ENCODE results near the gene GRM7. TPM values are rescaled to one million over a fixed set of nuclear protein-coding genes. Genes with fewer than 3 reads are reported as not detected.

GRM7 gene
- total and polyA plus RNA-seq, 4 donors, result 0.20 to 1.3 (median 0.80) TPM

DNA sequence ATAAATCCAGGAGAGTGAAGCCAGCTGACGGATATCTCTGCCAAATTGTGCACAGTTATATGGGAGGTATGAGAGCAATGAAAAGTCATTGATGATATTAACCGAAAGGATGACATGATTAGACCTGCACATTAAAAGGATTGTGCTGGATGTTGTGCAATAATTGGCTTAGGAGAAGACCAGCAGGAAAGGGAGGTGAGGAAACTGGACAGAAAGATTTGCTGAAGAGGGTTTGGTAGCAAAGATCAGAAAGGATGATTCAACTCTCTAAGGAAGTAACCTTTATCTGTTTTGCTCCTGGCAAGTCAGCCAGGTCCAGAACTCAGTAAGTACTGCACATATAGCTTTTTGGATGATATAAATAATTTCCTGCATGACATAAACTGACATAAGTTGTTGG, 704.7 kb downstream of the GRM7 start:
- Histone ChIP-seq H3K27me3 (ENCODE audit: control insufficient read depth in 3 of 3, insufficient read depth in 3 of 3, low read length in 2 of 3) (no peaks in the 10 kb centered on the region), H3K9ac (ENCODE audit: insufficient read depth in 1 of 2, low read length in 2 of 2) (no peak overlapping the region), H3K4me1 (ENCODE audit: control insufficient read depth in 5 of 5, insufficient read depth in 5 of 5, low read length in 5 of 5) (no peaks in the 10 kb centered on the region), H3K27ac (ENCODE audit: low read depth in 1 of 2, low read length in 1 of 2) (no peak overlapping the region), H3K4me3 (no peak overlapping the region), H3K36me3 (ENCODE audit: control insufficient read depth in 4 of 4, insufficient read depth in 4 of 4, low read length in 4 of 4) (no peaks in the 10 kb centered on the region), H3K9me3 (ENCODE audit: control insufficient read depth in 4 of 4, insufficient read depth in 3 of 4, low read length in 3 of 4) (peaks cover 0 to 4% (median 0%) of the 10 kb centered on the region in 4 donors)
- 89 to 96% methylated on average over 2 of the region's 2 CpGs for WGBS, 2 donors
- TF ChIP-seq, protein P1, sequence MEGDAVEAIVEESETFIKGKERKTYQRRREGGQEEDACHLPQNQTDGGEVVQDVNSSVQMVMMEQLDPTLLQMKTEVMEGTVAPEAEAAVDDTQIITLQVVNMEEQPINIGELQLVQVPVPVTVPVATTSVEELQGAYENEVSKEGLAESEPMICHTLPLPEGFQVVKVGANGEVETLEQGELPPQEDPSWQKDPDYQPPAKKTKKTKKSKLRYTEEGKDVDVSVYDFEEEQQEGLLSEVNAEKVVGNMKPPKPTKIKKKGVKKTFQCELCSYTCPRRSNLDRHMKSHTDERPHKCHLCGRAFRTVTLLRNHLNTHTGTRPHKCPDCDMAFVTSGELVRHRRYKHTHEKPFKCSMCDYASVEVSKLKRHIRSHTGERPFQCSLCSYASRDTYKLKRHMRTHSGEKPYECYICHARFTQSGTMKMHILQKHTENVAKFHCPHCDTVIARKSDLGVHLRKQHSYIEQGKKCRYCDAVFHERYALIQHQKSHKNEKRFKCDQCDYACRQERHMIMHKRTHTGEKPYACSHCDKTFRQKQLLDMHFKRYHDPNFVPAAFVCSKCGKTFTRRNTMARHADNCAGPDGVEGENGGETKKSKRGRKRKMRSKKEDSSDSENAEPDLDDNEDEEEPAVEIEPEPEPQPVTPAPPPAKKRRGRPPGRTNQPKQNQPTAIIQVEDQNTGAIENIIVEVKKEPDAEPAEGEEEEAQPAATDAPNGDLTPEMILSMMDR (IDR thresholded peaks at IDR 0.05; ENCODE audit: control extremely low read depth, extremely low read depth), result no peak
- ATAC-seq (ENCODE audit: insufficient read depth, low FRiP score) (no peak), DNase-seq (no peak)

GRCh38 chr3:7567160-7567559, 706.2 kb downstream of the GRM7 start:
- Histone ChIP-seq H3K9ac (ENCODE audit: insufficient read depth in 1 of 2, low read length in 2 of 2) (no peak overlapping the region), H3K4me1 (ENCODE audit: control insufficient read depth in 5 of 5, insufficient read depth in 5 of 5, low read length in 5 of 5) (no peaks in the 10 kb centered on the region), H3K9me3 (ENCODE audit: control insufficient read depth in 4 of 4, insufficient read depth in 3 of 4, low read length in 3 of 4) (peaks cover 0 to 11% (median 3%) of the 10 kb centered on the region in 4 donors), H3K4me3 (no peak overlapping the region), H3K27me3 (ENCODE audit: control insufficient read depth in 3 of 3, insufficient read depth in 3 of 3, low read length in 2 of 3) (no peaks in the 10 kb centered on the region), H3K36me3 (ENCODE audit: control insufficient read depth in 4 of 4, insufficient read depth in 4 of 4, low read length in 4 of 4) (no peaks in the 10 kb centered on the region), H3K27ac (ENCODE audit: low read depth in 1 of 2, low read length in 1 of 2) (no peak overlapping the region)
- TF ChIP-seq, protein P1 (IDR thresholded peaks at IDR 0.05; ENCODE audit: control extremely low read depth, extremely low read depth), result no peak
- ATAC-seq (ENCODE audit: insufficient read depth, low FRiP score) (no peak), DNase-seq (no peak)

- 98% methylated on average over 34 of the region's 34 CpGs for WGBS, 2 donors
- H3K4me3 ChIP-seq, result no peak overlapping the region
- no peaks in the 10 kb centered on the region for H3K4me1 ChIP-seq (ENCODE audit: control insufficient read depth in 5 of 5, insufficient read depth in 5 of 5, low read length in 5 of 5)
- DNase-seq, result no peak
- TF ChIP-seq, protein P1 (IDR thresholded peaks at IDR 0.05; ENCODE audit: control extremely low read depth, extremely low read depth), result no peak
- H3K9ac ChIP-seq (ENCODE audit: insufficient read depth in 1 of 2, low read length in 2 of 2), result no peak overlapping the region
- H3K27me3 ChIP-seq (ENCODE audit: control insufficient read depth in 3 of 3, insufficient read depth in 3 of 3, low read length in 2 of 3), result no peaks in the 10 kb centered on the region
- peaks cover 0 to 11% (median 3%) of the 10 kb centered on the region in 4 donors for H3K9me3 ChIP-seq (ENCODE audit: control insufficient read depth in 4 of 4, insufficient read depth in 3 of 4, low read length in 3 of 4)
- no peaks in the 10 kb centered on the region for H3K36me3 ChIP-seq (ENCODE audit: control insufficient read depth in 4 of 4, insufficient read depth in 4 of 4, low read length in 4 of 4)
- H3K27ac ChIP-seq (ENCODE audit: low read depth in 1 of 2, low read length in 1 of 2), result no peak overlapping the region
- ATAC-seq (ENCODE audit: insufficient read depth, low FRiP score), result no peak
Measured at GRCh38 chr3:7568526-7569184, 707.7 kb downstream of the GRM7 start.

- Histone ChIP-seq H3K4me1 (ENCODE audit: control insufficient read depth in 5 of 5, insufficient read depth in 5 of 5, low read length in 5 of 5) (peaks cover 0 to 8% (median 0%) of the 10 kb centered on the region in 5 donors), H3K4me3 (no peak overlapping the region), H3K9me3 (ENCODE audit: control insufficient read depth in 4 of 4, insufficient read depth in 3 of 4, low read length in 3 of 4) (peaks cover 0 to 11% (median 3%) of the 10 kb centered on the region in 4 donors), H3K9ac (ENCODE audit: insufficient read depth in 1 of 2, low read length in 2 of 2) (no peak overlapping the region), H3K27me3 (ENCODE audit: control insufficient read depth in 3 of 3, insufficient read depth in 3 of 3, low read length in 2 of 3) (no peaks in the 10 kb centered on the region), H3K27ac (ENCODE audit: low read depth in 1 of 2, low read length in 1 of 2) (no peak overlapping the region), H3K36me3 (ENCODE audit: control insufficient read depth in 4 of 4, insufficient read depth in 4 of 4, low read length in 4 of 4) (no peaks in the 10 kb centered on the region)
- ATAC-seq (ENCODE audit: insufficient read depth, low FRiP score) (no peak), DNase-seq (no peak)
- TF ChIP-seq, protein P1 (IDR thresholded peaks at IDR 0.05; ENCODE audit: control extremely low read depth, extremely low read depth), result no peak
- 84 to 88% methylated on average over 2 of the region's 2 CpGs for WGBS, 2 donors
Measured at GRCh38 chr3:7573330-7573729, 712.4 kb downstream of the GRM7 start.

Data from lung (tissue), 12 donors.